A549 (cell line): ENCODE results near the gene SPATA31E1.

ENCODE experiments used
- CTCF ChIP-seq: fragments of >200 bp; sonication (Bioruptor Twin); formaldehyde crosslinking; IDR thresholded peaks from 3 replicates; pipeline ENCODE4 v1.5.1; 2016
- EP300 ChIP-seq, 2 experiments: fragments of >200 bp; sonication (Bioruptor Twin); formaldehyde crosslinking; IDR thresholded peaks; 2 replicates in 1 of 2; 3 replicates in 1 of 2; pipeline ENCODE4 v1.6.1; 2016 to 2017
- HMGXB4 ChIP-seq: fragments of 250-450 bp; sonication (Bioruptor Pico); IDR thresholded peaks from 2 replicates; pipeline ENCODE4 v1.5.0; 2021; ENCODE audit warnings: mild to moderate bottlenecking, moderate library complexity, borderline replicate concordance
- JUN ChIP-seq, 2 experiments: fragments of >200 bp; sonication (Bioruptor Twin); formaldehyde crosslinking; IDR thresholded peaks; 2 replicates in 1 of 2; 3 replicates in 1 of 2; pipeline ENCODE4 v1.6.1; 2016 to 2017
- MYC ChIP-seq: IDR thresholded peaks from 2 replicates; pipeline ENCODE4 v1.6.1; 2012; ENCODE audit warnings: mild to moderate bottlenecking, inconsistent platforms, low read length, improper control_type of control experiment, borderline replicate concordance
- POLR2A ChIP-seq: IDR thresholded peaks from 2 replicates; pipeline ENCODE4 v1.6.1; 2012; ENCODE audit warnings: mild to moderate bottlenecking, low read length
- RAD21 ChIP-seq, 2 experiments: fragments of >200 bp in 1 of 2; sonication (Bioruptor Twin) in 1 of 2; formaldehyde crosslinking in 1 of 2; IDR thresholded peaks in 1 of 2; conservative IDR thresholded peaks in 1 of 2; 2 replicates in 1 of 2; 3 replicates in 1 of 2; pipeline ENCODE4 v1.6.1; 2012 to 2018; ENCODE audit warnings: inconsistent platforms in 1 of 2
- RARB ChIP-seq: fragments of 250-450 bp; sonication (Bioruptor Pico); IDR thresholded peaks from 2 replicates; pipeline ENCODE4 v1.8.0; 2021; ENCODE audit warnings: mild to moderate bottlenecking, moderate library complexity

- no peak for TF ChIP-seq CTCF
- no peak for TF ChIP-seq POLR2A
- no peak for TF ChIP-seq HMGXB4 (CRISPR knock-in tag)
- TF ChIP-seq EP300 (IDR thresholded peaks at IDR 0.05) = no peak
- no peak for TF ChIP-seq RAD21 (conservative IDR thresholded peaks at IDR 0.05 in 1 of 2, IDR thresholded peaks at IDR 0.05 in 1 of 2)
- TF ChIP-seq MYC = no peak
- TF ChIP-seq JUN (IDR thresholded peaks at IDR 0.05) = no peak
- no peak for TF ChIP-seq RARB
Observed at GRCh38 chr9:87882627-87883026, at the start of gene SPATA31E1.
